Suprapubic skin (tissue), 4 donors: ENCODE results near the gene LRRC32.

Experiments used
- CTCF ChIP-seq, 2 donors: fragments of 200-600 bp in 1 of 2; fragments of 450-650 bp in 1 of 2; sonication (generic) in 1 of 2; IDR thresholded peaks; one replicate each; pipeline ENCODE4 v1.5.1; 2016 to 2019; ENCODE audit warnings: antibody characterized with exemption in 2 of 2, mild to moderate bottlenecking in 1 of 2, moderate library complexity in 1 of 2
- POLR2A ChIP-seq, 2 donors: fragments of 450-650 bp; IDR thresholded peaks; one replicate each; pipeline ENCODE4 v1.6.1; 2017; ENCODE audit warnings: antibody characterized with exemption in 2 of 2, mild to moderate bottlenecking in 2 of 2, moderate library complexity in 2 of 2
- POLR2AphosphoS5 ChIP-seq, 3 donors: sonication (generic); formaldehyde crosslinking; IDR thresholded peaks; one replicate each; pipeline ENCODE4 v1.6.1; 2017; ENCODE audit warnings: antibody characterized with exemption in 3 of 3

- TF ChIP-seq CTCF (IDR thresholded peaks at IDR 0.05) = no peak
- no peak for TF ChIP-seq POLR2A (IDR thresholded peaks at IDR 0.05)
- no peak for TF ChIP-seq POLR2AphosphoS5 (IDR thresholded peaks at IDR 0.05)
Measured at GRCh38 chr11:76657187-76658170, 13.1 kb downstream of the LRRC32 start.
